HCEC 1CT (cell line): ENCODE data around the gene SLC38A10.
"Not testable (repeated sequence)": the region's sequence is repeated elsewhere in the genome, so short reads cannot be mapped to it uniquely, and the experiment has no call there.

ENCODE experiments used
- DNase-seq: peaks from one replicate; pipeline ENCODE4 v3.0.0-alpha.2; 2017

Gene SLC38A10

GRCh38 chr17:81310949-81311550 lies 15.9 kb upstream of the SLC38A10 start:
- no peak for DNase-seq

DNA sequence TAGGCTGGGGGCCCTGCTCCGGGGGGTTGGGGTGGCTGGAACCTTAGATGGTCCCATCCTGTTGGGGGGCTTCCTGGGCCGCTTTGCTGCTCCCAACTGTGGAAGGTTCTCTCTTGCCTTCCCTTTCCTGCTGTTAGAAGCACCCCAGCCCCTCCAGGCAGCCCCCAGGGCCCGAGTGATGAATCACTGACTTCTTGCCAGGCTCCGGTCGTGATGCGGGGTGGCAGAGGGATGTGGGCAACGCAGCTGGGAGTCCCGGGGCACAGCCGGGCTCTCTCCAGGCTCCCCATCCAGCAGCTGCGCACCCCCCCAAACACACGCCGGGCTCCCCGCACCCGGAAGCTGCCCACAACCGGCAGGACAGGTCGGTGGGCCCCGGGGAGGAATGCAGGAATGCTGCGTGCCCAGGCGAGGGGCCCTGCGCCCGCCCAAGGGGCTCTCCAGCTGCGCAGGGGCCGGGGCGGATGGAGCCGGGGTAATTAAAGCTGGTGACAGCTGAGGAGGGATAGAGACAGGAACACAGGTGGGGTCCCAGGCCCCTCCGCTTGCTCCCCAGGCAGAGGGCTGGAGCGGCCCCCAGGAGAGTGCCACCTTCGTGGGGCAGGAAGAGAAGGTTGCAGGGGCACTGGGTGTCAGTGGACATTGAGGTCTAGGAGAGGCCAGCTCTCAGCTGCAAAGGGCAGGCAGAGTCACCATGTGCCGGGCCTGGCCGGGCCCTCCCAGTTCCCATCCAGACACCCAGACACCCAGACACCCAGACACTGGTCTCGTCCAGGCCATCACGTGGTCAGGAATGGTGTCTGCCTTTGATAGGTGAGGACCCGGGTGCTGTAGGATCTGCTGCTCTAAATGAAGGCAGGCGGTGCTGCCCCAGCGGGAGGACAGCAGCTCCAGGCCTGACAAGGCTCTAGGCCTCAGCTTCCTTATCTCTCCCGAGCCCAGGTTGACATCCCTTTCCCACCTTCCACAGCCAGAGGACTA lies 15.0 kb upstream of the SLC38A10 start:
- DNase-seq: no peak

- peak; percentile 61 for DNase-seq
Observed at GRCh38 chr17:81309140-81309858, 14.2 kb upstream of the SLC38A10 start.

DNA sequence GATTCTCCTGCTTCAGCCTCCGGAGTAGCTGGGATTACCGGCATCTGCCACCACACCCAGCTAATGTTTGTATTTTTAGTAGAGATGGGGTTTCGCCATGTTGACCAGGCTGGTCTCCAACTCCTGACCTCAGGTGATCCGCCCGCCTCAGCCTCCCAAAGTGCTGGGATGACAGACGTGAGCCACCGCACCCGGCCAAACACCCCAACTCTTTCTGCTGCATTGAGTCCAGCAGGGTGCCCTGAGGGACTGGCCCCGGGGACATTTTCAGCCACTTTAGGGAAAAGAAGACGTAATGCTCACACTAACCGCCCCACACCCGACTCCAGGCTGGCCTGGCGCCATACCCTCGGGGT lies 13.7 kb upstream of the SLC38A10 start:
- not testable (repeated sequence) for DNase-seq

- DNase-seq: no peak
Observed at GRCh38 chr17:81307636-81308560, 12.8 kb upstream of the SLC38A10 start.

DNA sequence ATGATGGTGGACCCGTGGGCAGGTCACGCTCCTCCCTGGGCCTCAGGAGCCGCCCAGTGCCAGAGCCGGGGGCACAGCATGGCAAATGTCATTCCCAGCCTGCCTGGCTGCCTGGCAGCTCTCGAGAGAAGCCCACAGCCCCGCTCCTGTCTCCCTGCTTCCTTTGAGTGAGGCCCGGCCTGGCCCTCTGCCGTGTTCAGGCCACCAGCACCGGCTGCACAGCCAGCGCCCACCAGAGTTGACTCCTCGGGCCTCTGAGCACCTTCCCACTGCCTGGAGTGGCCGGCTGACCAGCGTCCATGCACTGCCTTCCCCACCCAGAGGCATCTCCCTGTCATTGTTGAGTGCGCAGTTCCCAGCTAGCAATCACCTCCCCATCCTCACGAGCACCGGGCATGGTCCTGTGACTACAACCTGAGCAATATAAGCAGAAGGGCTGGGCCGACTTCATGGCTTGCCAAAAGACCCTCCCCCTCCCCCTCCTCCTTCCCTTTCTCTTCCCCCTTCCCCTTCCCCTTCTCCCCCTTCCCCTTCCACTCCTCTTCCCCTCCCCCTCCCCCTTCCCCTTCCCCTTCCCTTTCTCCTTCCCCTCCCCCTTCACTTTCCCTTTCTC lies 11.9 kb upstream of the SLC38A10 start:
- no peak for DNase-seq

DNA sequence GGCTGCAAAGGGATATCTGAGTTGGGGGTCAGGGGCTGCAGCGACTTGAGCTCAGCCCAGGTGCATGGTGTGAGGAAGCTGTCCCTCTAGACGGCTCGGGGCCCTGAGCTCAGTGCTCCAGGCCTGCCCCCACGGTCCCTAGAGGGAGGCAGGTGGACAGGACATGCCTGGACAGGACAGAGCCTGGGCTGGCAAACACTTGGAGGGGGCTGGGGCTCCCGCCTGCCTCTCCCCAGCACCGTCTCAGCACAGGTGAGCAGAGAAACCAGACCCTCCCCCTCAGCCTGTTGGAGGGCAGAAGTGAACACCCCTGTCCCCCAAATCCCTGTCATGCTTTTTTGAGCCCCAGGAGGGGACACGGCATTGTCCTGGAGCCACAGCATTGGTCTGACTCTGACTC lies 11.4 kb upstream of the SLC38A10 start:
- no peak for DNase-seq

- DNase-seq: no peak
Observed at GRCh38 chr17:81305051-81305630, 10.0 kb upstream of the SLC38A10 start.

DNA sequence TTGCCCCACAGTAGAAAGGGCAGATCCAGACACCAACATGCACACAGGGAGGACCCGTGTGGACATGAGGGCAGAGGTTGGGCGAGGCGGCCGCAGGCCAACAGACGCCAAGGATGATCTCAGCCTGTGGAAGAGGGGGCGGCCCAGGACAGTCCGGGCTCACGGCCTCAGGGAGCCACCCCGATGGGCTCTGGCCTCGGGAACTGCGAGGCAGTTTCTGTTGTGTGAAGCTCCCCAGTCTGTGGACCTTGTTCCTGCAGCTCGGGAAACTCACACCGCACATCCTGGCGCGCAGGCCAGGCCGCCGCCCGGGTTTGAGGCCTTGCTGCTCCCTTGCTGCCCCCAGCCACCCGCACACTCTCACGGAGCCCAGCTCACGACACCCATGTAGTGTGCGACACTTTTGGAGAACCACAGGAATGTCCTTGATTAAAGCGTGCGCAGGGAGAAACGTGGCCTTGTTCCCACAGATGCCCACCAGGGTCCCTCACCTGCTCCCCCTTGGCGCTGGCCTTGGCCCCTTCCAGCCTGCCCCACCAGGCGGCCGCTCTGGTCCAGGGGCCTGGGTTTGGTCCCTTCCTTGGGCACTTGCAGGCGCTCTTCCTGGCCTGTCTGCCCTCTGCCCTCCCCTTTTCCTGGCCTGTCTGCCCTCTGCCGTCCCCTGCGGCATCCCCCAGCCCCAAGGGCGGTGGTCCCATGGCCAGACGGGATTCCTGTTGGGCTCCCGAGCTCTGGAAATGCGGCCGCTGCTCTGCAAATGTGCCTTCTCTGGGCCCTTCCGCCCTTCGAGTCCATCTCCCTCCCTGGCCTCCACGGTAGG lies 9.3 kb upstream of the SLC38A10 start:
- DNase-seq: no peak

DNA sequence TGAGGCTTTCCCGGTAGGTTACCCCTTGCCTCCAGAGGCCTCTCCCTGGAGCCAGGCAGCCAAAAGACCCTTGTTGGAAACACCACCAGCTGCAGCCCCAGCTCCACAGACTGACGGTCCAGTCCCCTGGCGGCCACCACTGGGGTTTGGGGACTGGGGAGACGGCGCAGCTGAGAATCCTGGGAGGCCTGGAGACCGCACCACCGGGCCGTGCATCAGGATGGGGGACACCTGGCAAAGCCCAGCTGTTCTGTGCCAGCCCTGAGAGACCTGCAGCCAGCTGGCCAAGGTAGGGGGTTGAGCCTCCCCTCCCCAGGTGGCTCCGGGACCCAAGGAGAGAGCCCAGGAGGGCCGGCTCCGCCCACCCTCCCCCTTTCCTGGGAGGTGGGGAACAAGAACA lies 8.3 kb upstream of the SLC38A10 start:
- DNase-seq: no peak

- DNase-seq: no peak
Observed at GRCh38 chr17:81302861-81303333, 7.8 kb upstream of the SLC38A10 start.

DNA sequence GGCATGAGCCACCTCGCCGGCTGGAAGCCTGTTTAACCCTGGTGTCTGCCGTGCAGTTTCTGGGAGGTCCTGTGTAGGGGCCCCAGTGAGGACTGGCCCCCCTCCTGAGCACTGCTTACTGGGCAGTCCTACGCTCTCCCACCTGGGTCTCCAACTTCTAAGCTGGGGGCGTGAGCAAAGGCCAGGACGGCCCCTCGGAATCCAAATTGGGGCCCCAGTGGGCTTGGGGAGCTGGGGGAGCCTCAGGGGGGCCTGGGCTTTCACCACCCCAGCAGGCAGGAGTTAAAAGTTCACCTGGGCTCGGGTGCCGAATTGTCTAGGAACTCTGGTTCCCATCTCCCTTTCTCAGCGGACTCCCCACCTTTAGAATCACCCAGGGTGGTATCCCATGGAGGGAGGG lies 7.2 kb upstream of the SLC38A10 start:
- DNase-seq: no peak

DNA sequence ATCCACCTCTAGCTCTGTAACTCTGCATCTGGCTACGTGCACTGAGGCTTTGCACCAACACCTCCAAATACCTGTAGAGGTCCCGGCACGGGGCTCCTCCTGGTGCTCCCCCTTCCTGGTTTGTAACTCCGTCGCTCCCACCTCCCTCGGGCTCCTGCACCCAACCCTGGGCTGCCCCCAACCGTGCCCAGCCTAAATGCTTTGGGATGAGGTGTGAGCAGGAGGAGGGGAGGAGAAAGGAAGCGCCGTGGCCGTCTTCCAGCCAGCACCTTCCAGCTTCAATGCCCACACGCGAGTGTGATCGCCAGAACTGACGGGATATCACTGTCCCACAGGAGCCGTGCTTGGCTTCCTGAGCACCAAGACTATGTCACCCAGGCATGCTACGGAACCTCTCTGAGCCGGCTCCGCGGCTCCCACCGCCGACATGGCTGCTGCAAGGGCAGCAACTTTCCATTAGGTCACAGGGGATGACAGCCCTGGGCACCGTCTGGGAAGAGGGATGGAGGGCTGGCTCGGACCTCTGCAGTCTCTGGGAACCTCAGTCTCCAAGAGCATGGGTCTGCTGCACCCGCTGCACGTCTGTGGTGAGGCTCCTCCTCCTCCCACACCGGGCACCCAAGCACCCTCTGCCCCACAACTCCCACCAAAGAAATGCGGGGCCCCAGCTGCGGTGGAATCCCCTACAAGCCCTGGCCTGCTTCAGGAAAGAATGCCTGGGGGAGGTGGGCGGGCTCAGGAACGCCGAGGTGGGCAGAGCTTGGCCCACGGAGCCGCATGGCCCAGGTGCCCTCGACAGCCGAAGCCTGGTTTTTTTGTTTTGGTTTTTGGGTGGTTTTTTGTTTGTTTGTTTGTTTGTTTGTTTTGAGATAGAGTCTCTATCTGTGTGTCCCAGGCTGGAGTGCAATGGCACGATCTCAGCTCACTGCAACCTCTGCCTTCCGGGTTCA lies 6.4 kb upstream of the SLC38A10 start:
- no peak for DNase-seq

DNA sequence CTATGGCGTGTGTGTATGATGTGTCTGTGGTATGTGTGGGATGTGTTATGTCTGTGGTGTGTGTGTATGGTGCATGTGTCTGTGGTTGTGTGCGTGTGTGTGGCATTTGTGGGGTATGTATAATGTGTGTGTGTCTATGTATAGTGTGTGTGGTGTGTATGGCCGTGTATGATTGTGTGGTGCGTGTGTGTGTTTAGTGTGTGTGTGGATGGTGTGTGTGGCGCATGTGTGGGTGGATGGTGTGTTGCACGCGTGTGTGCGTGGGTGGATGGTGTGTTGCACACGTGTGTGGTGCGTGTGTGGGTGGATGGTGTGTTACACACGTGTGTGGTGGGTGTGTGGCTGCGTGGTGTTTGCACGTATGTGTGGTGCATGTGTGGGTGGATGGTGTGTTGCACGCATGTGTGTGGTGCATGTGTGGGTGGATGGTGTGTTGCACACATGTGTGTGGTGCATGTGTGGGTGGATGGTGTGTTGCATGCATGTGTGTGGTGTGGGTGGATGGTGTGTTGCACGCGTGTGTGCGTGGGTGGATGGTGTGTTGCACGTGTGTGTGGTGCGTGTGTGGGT lies 5.6 kb upstream of the SLC38A10 start:
- DNase-seq: no peak

DNA sequence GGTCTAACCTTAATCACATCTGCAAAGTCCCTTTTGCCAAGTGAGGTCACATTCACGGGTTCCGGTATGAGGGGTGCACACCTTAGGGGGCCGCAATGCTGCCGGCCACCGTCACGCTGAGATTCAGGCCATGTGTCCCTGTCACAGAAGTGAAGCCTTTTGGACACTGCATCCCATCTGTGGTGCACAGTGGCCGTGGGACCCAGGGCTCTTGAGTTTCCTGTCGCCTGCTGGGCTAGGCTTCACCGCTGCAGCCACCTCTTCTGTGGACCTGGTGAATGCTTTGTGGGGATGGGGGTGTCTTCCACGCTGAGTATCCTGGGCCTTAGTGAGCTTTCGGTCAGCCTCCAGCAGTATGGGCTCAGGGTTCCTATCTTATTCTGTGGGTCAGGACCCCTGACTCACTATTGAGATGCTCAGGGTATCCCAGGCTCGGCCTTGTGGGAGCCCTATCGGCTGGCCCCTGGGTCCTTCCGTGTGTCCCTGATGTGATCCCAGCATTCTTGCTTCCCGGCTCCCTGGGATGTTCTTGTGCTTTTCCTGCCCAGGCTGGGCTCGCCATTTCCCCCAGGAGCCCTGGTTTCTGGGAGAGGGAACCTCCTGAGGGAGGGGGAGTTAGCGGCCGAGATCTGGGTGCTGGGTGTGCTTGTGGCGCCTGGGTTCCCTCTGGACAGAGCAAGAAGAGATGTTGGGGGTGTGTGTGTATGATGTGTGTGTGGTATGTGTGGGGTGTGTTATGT lies 4.9 kb upstream of the SLC38A10 start:
- no peak for DNase-seq

GRCh38 chr17:81298991-81299738 lies 4.1 kb upstream of the SLC38A10 start:
- no peak for DNase-seq

GRCh38 chr17:81298325-81298990 lies 3.4 kb upstream of the SLC38A10 start:
- no peak for DNase-seq
